Erythroblast (primary cell): ENCODE data around the gene DOCK9.

Experiments
- GATA1 ChIP-seq: IDR thresholded peaks from 2 replicates; pipeline ENCODE4 v1.6.1; 2011; ENCODE audit warnings: low read depth, mild to moderate bottlenecking, control low read depth, low read length, moderate library complexity
- POLR2A ChIP-seq: IDR thresholded peaks from 2 replicates; pipeline ENCODE4 v1.6.1; 2011; ENCODE audit warnings: mild to moderate bottlenecking, low read length

- TF ChIP-seq POLR2A, result no peak
- TF ChIP-seq GATA1, result no peak
Observed at GRCh38 chr13:98781045-98781444, 196.8 kb downstream of the DOCK9 start.
